ENCODE data around the gene RSPO3. TPM values are rescaled to one million over a fixed set of nuclear protein-coding genes. Genes with fewer than 3 reads are reported as not detected.
"Not testable (repeated sequence)": the region's sequence is repeated elsewhere in the genome, so short reads cannot be mapped to it uniquely, and the experiment has no call there.

The RSPO3 gene
- total and polyA plus RNA-seq, 2 experiments from 2014 or later: 4.8 to 11.2 TPM

DNA sequence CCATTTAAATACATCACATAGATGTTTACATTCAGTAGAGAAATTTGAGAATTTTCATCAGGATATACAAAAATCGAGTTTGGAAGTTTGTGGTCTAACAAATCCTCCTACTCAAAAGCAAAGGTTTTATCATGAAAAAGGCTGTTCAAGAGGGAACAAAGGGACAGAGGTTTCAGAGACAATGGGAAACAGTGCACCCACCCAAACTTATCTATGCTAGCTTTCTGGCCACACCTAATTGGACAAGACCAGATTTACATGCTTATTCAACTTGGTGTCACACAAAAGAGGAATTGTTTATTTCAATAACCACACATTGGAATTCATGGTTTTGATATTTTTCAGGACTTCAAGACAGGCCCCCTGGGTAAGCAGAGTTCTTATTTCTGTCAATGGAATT, 28.4 kb upstream of the RSPO3 start:
- no peaks in the 10 kb centered on the region for H4K20me1 ChIP-seq (ENCODE audit: insufficient read depth, poor library complexity, severe bottlenecking)
- H3K27me3 ChIP-seq: no peaks in the 10 kb centered on the region
- no peak for DNase-seq (ENCODE audit: low spot score)
- H3K79me2 ChIP-seq: no peaks in the 10 kb centered on the region
- H3K27ac ChIP-seq: no peak overlapping the region
- H3K9me3 ChIP-seq (ENCODE audit: low read depth): no peaks in the 10 kb centered on the region
- H3K4me1 ChIP-seq (ENCODE audit: insufficient read depth): peaks cover 6% of the 10 kb centered on the region
- no peaks in the 10 kb centered on the region for H3K36me3 ChIP-seq (replicated peaks; ENCODE audit: insufficient read depth, low read depth)
- no peak overlapping the region for H2AFZ ChIP-seq
- no peaks in the 10 kb centered on the region for H3K9me2 ChIP-seq (replicated peaks; ENCODE audit: insufficient read depth)
- H3K4me2 ChIP-seq: no peak overlapping the region
- no peak overlapping the region for H3K4me3 ChIP-seq
- TF ChIP-seq, protein P1, sequence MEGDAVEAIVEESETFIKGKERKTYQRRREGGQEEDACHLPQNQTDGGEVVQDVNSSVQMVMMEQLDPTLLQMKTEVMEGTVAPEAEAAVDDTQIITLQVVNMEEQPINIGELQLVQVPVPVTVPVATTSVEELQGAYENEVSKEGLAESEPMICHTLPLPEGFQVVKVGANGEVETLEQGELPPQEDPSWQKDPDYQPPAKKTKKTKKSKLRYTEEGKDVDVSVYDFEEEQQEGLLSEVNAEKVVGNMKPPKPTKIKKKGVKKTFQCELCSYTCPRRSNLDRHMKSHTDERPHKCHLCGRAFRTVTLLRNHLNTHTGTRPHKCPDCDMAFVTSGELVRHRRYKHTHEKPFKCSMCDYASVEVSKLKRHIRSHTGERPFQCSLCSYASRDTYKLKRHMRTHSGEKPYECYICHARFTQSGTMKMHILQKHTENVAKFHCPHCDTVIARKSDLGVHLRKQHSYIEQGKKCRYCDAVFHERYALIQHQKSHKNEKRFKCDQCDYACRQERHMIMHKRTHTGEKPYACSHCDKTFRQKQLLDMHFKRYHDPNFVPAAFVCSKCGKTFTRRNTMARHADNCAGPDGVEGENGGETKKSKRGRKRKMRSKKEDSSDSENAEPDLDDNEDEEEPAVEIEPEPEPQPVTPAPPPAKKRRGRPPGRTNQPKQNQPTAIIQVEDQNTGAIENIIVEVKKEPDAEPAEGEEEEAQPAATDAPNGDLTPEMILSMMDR (IDR thresholded peaks at IDR 0.05; ENCODE audit: poor library complexity): no peak
- TF ChIP-seq EZH2 (IDR thresholded peaks at IDR 0.05; ENCODE audit: borderline replicate concordance) (no peak), EZH2phosphoT487 (IDR thresholded peaks at IDR 0.05; ENCODE audit: low read depth, severe bottlenecking, unreplicated experiment) (no peak)
- WGBS (ENCODE audit: low lambda C conversion rate, missing lambda C conversion rate): 30% methylated on average over 1 of the region's 1 CpG

DNA sequence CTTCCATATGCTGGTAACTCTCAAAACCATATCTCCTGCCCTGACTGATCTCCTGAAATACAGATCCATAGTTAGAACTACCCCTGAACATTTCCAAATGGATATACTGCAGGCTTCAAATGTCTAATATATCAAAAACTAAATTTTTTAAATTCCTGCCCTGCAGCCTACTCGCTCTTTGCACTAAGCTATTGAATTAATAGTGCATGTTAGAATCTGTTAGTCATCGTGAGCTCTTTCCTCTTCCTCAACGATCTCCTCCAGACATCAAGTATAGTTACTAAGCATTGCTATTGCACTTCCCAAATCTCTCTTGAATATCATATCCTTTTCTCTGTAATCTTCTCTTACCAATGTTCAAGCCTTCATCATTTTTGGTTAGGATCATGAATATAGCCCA, 26.0 kb upstream of the RSPO3 start:
- H4K20me1 ChIP-seq (ENCODE audit: insufficient read depth, poor library complexity, severe bottlenecking): no peaks in the 10 kb centered on the region
- no peak overlapping the region for H3K27ac ChIP-seq
- H3K9me2 ChIP-seq (replicated peaks; ENCODE audit: insufficient read depth): no peaks in the 10 kb centered on the region
- H3K9me3 ChIP-seq (ENCODE audit: low read depth): no peaks in the 10 kb centered on the region
- whole genome bisulfite sequencing (ENCODE audit: low lambda C conversion rate, missing lambda C conversion rate): 70% methylated on average over 3 of the region's 3 CpGs
- H3K27me3 ChIP-seq: no peaks in the 10 kb centered on the region
- DNase-seq (ENCODE audit: low spot score): no peak
- no peaks in the 10 kb centered on the region for H3K36me3 ChIP-seq (replicated peaks; ENCODE audit: insufficient read depth, low read depth)
- no peak overlapping the region for H3K4me3 ChIP-seq
- no peak overlapping the region for H3K4me2 ChIP-seq
- no peaks in the 10 kb centered on the region for H3K79me2 ChIP-seq
- no peak overlapping the region for H2AFZ ChIP-seq
- TF ChIP-seq EZH2phosphoT487 (IDR thresholded peaks at IDR 0.05; ENCODE audit: low read depth, severe bottlenecking, unreplicated experiment) (no peak), EZH2 (IDR thresholded peaks at IDR 0.05; ENCODE audit: borderline replicate concordance) (no peak)
- TF ChIP-seq, protein P1 (IDR thresholded peaks at IDR 0.05; ENCODE audit: poor library complexity): no peak
- peaks cover 6% of the 10 kb centered on the region for H3K4me1 ChIP-seq (ENCODE audit: insufficient read depth)

DNA sequence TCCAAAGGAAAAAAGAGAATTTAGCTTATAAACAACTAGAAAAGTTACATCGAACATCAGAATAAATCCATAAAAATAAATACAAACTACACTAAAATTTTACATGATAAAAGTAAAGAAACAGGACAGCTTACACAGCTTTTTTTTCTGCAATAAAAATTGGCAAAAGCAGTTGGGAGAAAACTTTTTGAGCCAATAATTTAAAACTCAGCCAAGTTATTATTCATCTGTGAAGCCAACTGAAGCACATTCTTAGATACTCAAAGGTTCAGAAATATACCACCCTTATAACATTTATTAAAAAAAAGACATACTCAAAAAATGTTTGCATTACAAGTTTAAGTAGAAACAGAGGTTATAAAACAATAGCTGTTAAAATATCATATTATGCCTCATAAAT, 23.7 kb upstream of the RSPO3 start:
- H2AFZ ChIP-seq: no peak overlapping the region
- H3K4me3 ChIP-seq: no peak overlapping the region
- H4K20me1 ChIP-seq (ENCODE audit: insufficient read depth, poor library complexity, severe bottlenecking): no peaks in the 10 kb centered on the region
- H3K27me3 ChIP-seq: no peaks in the 10 kb centered on the region
- H3K4me2 ChIP-seq: no peak overlapping the region
- no peaks in the 10 kb centered on the region for H3K9me2 ChIP-seq (replicated peaks; ENCODE audit: insufficient read depth)
- WGBS (ENCODE audit: low lambda C conversion rate, missing lambda C conversion rate): 91% methylated on average over 1 of the region's 1 CpG
- no peaks in the 10 kb centered on the region for H3K9me3 ChIP-seq (ENCODE audit: low read depth)
- peaks cover 6% of the 10 kb centered on the region for H3K4me1 ChIP-seq (ENCODE audit: insufficient read depth)
- H3K36me3 ChIP-seq (replicated peaks; ENCODE audit: insufficient read depth, low read depth): no peaks in the 10 kb centered on the region
- H3K27ac ChIP-seq: no peak overlapping the region
- TF ChIP-seq EZH2phosphoT487 (IDR thresholded peaks at IDR 0.05; ENCODE audit: low read depth, severe bottlenecking, unreplicated experiment) (no peak), EZH2 (IDR thresholded peaks at IDR 0.05; ENCODE audit: borderline replicate concordance) (no peak)
- TF ChIP-seq, protein P1 (IDR thresholded peaks at IDR 0.05; ENCODE audit: poor library complexity): no peak
- no peaks in the 10 kb centered on the region for H3K79me2 ChIP-seq
- DNase-seq (ENCODE audit: low spot score): no peak

- Histone ChIP-seq H3K4me2 (no peak overlapping the region), H3K27ac (no peak overlapping the region), H3K27me3 (no peaks in the 10 kb centered on the region)
Measured at GRCh38 chr6:127096167-127096566, 22.3 kb upstream of the RSPO3 start.

DNA sequence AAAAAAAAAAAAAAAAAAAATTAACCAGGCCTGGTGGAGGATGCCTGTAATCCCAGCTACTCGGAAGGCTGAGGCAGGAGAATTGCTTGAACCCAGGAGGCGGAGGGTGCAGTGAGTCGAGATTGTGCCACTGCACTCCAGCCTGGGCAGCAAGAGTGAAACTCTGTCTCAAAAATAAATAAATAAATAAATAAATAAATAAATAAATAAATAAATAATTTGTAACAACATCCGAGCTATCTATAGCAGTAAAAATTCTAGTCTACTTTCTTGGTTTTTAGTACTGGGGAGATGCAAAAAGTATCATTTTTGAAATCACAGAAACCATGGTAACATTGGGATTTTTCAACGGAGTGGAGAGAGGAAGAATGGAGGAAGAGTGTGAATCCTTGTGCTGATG, 21.0 kb upstream of the RSPO3 start:
- not testable (repeated sequence) for H3K9me3 ChIP-seq (ENCODE audit: low read depth); H3K4me2 ChIP-seq; H4K20me1 ChIP-seq (ENCODE audit: insufficient read depth, poor library complexity, severe bottlenecking); DNase-seq (ENCODE audit: low spot score); H3K36me3 ChIP-seq (replicated peaks; ENCODE audit: insufficient read depth, low read depth); H3K4me1 ChIP-seq (ENCODE audit: insufficient read depth); H2AFZ ChIP-seq; H3K9me2 ChIP-seq (replicated peaks; ENCODE audit: insufficient read depth); H3K79me2 ChIP-seq; H3K27ac ChIP-seq; H3K27me3 ChIP-seq; H3K4me3 ChIP-seq
- WGBS (ENCODE audit: low lambda C conversion rate, missing lambda C conversion rate): 93% methylated on average over 5 of the region's 5 CpGs

More at GRCh38 chr6:127096167-127096566, 22.3 kb upstream of the RSPO3 start:
- no peaks in the 10 kb centered on the region for H3K36me3 ChIP-seq (replicated peaks; ENCODE audit: insufficient read depth, low read depth)
- H3K79me2 ChIP-seq: no peaks in the 10 kb centered on the region
- H3K9me2 ChIP-seq (replicated peaks; ENCODE audit: insufficient read depth): no peaks in the 10 kb centered on the region
- no peaks in the 10 kb centered on the region for H4K20me1 ChIP-seq (ENCODE audit: insufficient read depth, poor library complexity, severe bottlenecking)
- H3K9me3 ChIP-seq (ENCODE audit: low read depth): no peaks in the 10 kb centered on the region
- no peak overlapping the region for H3K4me3 ChIP-seq
- H2AFZ ChIP-seq: no peak overlapping the region
- 88% methylated on average over 5 of the region's 5 CpGs for WGBS (ENCODE audit: low lambda C conversion rate, missing lambda C conversion rate)
- H3K4me1 ChIP-seq (ENCODE audit: insufficient read depth): peaks cover 6% of the 10 kb centered on the region
- no peak for DNase-seq (ENCODE audit: low spot score)
- TF ChIP-seq, protein P1 (IDR thresholded peaks at IDR 0.05; ENCODE audit: poor library complexity): no peak
- TF ChIP-seq EZH2phosphoT487 (IDR thresholded peaks at IDR 0.05; ENCODE audit: low read depth, severe bottlenecking, unreplicated experiment) (no peak), EZH2 (IDR thresholded peaks at IDR 0.05; ENCODE audit: borderline replicate concordance) (no peak)

Data from hepatocyte (in vitro differentiated cells).